IMR-90 (cell line): ENCODE data around the gene TMEM215. TPM values are rescaled to one million over a fixed set of nuclear protein-coding genes. Genes with fewer than 3 reads are reported as not detected.

Source experiments
- ATAC-seq: fragments of 200-7000 bp; cut with Tn5 transposase; 2 replicates; pipeline ENCODE4 v1.9.1; 2020; ENCODE audit warnings: low read depth, mild to moderate bottlenecking, moderate library complexity
- BruUV-seq: library from RNA; stranded (reverse); fragments of 400-500 nt; replicated peaks from 2 replicates; lab custom pipeline; 2021; lab: Mats Ljungman, UMichigan
- CTCF ChIA-PET: fragments of 300-600 bp; formaldehyde crosslinking; extraction: SDS; loops from one replicate; lab custom pipeline; 2021; ENCODE audit warnings: antibody characterized with exemption; lab: Yijun Ruan, JAX
- POLR2A ChIA-PET: fragments of 300-600 bp; sonication (Branson Sonifier 250); formaldehyde crosslinking; loops from one replicate; lab custom pipeline; 2022; ENCODE audit warnings: antibody characterized with exemption; ENCODE audit not compliant: unreplicated experiment; lab: Charles Lee
- DNase-seq: peaks from one replicate; pipeline ENCODE4 v3.0.0; 2013
- H2AFZ ChIP-seq: replicated peaks from 2 replicates; pipeline ENCODE3; 2013; ENCODE audit warnings: low read length, mild to moderate bottlenecking; ENCODE audit not compliant: poor library complexity
- H2AK5ac ChIP-seq: 2 replicates; pipeline ENCODE4 v1.6.1; 2013; ENCODE audit warnings: low read depth, low read length, inconsistent platforms
- H2AK9ac ChIP-seq: replicated peaks from 2 replicates; pipeline ENCODE3; 2013; ENCODE audit warnings: mild to moderate bottlenecking, low read depth, low read length, moderate library complexity; ENCODE audit not compliant: poor library complexity
- H2BK120ac ChIP-seq: 2 replicates; pipeline ENCODE4 v1.6.1; 2013; ENCODE audit warnings: low read depth, low read length, inconsistent platforms
- H2BK15ac ChIP-seq: 3 replicates; pipeline ENCODE4 v1.6.1; 2013; ENCODE audit warnings: low read depth, low read length, inconsistent platforms
- H2BK20ac ChIP-seq: 2 replicates; pipeline ENCODE4 v1.6.1; 2013; ENCODE audit warnings: low read depth, mild to moderate bottlenecking, inconsistent platforms, low read length, moderate library complexity
- H2BK5ac ChIP-seq: 2 replicates; pipeline ENCODE4 v1.6.1; 2013; ENCODE audit warnings: mild to moderate bottlenecking, low read depth, low read length, inconsistent platforms; ENCODE audit not compliant: poor library complexity, severe bottlenecking
- H3K14ac ChIP-seq: replicated peaks from 2 replicates; pipeline ENCODE4 v1.6.1; 2013; ENCODE audit warnings: low read depth, low read length, inconsistent platforms
- H3K18ac ChIP-seq: 2 replicates; pipeline ENCODE4 v1.6.1; 2013; ENCODE audit warnings: low read depth, low read length, control low read depth
- H3K23ac ChIP-seq: 2 replicates; pipeline ENCODE4 v1.6.1; 2013; ENCODE audit warnings: low read depth, low read length, inconsistent platforms
- H3K27ac ChIP-seq: 2 replicates; pipeline ENCODE4 v1.5.1; 2013; ENCODE audit warnings: mild to moderate bottlenecking, control low read depth, low read length; ENCODE audit not compliant: insufficient read depth
- H3K27me3 ChIP-seq: 2 replicates; pipeline ENCODE4 v1.6.1; 2013; ENCODE audit warnings: low read length; ENCODE audit not compliant: control insufficient read depth, insufficient read depth
- H3K36me3 ChIP-seq: 2 replicates; pipeline ENCODE4 v1.6.1; 2013; ENCODE audit warnings: low read length, mixed read lengths; ENCODE audit not compliant: control insufficient read depth, insufficient read depth
- H3K4ac ChIP-seq: 2 replicates; pipeline ENCODE4 v1.6.1; 2013; ENCODE audit warnings: low read depth, low read length, inconsistent platforms
- H3K4me1 ChIP-seq: 2 replicates; pipeline ENCODE4 v1.6.1; 2013; ENCODE audit warnings: low read length, mixed read lengths; ENCODE audit not compliant: control insufficient read depth, insufficient read depth
- H3K4me2 ChIP-seq: 2 replicates; pipeline ENCODE4 v1.6.1; 2013; ENCODE audit warnings: low read depth, mild to moderate bottlenecking, control low read depth, low read length, moderate library complexity
- H3K4me3 ChIP-seq: 2 replicates; pipeline ENCODE4 v1.5.1; 2013; ENCODE audit warnings: low read depth, mild to moderate bottlenecking, control low read depth, low read length, moderate library complexity; ENCODE audit not compliant: insufficient read depth
- H3K56ac ChIP-seq: 2 replicates; pipeline ENCODE4 v1.6.1; 2013; ENCODE audit warnings: low read length, inconsistent platforms; ENCODE audit not compliant: insufficient read depth; ENCODE audit errors: extremely low read depth
- H3K79me1 ChIP-seq, 2 experiments: 2 replicates each; pipeline ENCODE4 v1.6.1; 2013; ENCODE audit warnings: low read length in 2 of 2, inconsistent platforms in 1 of 2, low read depth in 1 of 2
- H3K9ac ChIP-seq: 2 replicates; pipeline ENCODE4 v1.6.1; 2013; ENCODE audit warnings: low read depth, low read length, control low read depth
- H3K9me1 ChIP-seq: 2 replicates; pipeline ENCODE4 v1.6.1; 2013; ENCODE audit warnings: low read length, inconsistent platforms; ENCODE audit not compliant: insufficient read depth
- H3K9me3 ChIP-seq: 2 replicates; pipeline ENCODE4 v1.6.1; 2013; ENCODE audit warnings: low read length; ENCODE audit not compliant: control insufficient read depth, insufficient read depth
- H4K20me1 ChIP-seq: 2 replicates; pipeline ENCODE4 v1.6.1; 2013; ENCODE audit warnings: low read length, inconsistent platforms; ENCODE audit not compliant: insufficient read depth
- H4K5ac ChIP-seq: 2 replicates; pipeline ENCODE4 v1.6.1; 2013; ENCODE audit warnings: mild to moderate bottlenecking, low read depth, low read length, control low read depth
- H4K8ac ChIP-seq, 2 experiments: 2 replicates each; pipeline ENCODE4 v1.6.1; 2013; ENCODE audit warnings: low read depth in 2 of 2, low read length in 2 of 2, control low read depth in 1 of 2, inconsistent platforms in 1 of 2
- H4K91ac ChIP-seq: 2 replicates; pipeline ENCODE4 v1.6.1; 2013; ENCODE audit warnings: low read depth, low read length, inconsistent platforms; ENCODE audit not compliant: insufficient read depth
- CEBPB ChIP-seq: IDR thresholded peaks from 2 replicates; pipeline ENCODE4 v1.6.1; 2012; ENCODE audit warnings: low read depth, low read length, improper control_type of control experiment
- MAFK ChIP-seq: IDR thresholded peaks from 2 replicates; pipeline ENCODE4 v1.6.1; 2012; ENCODE audit warnings: low read depth, low read length, improper control_type of control experiment
- RAD21 ChIP-seq: IDR thresholded peaks from 2 replicates; pipeline ENCODE4 v1.6.1; 2012; ENCODE audit warnings: low read length, improper control_type of control experiment
- RFX5 ChIP-seq: IDR thresholded peaks from 2 replicates; pipeline ENCODE4 v1.8.0; 2012; ENCODE audit warnings: low read depth, mild to moderate bottlenecking, low read length, moderate library complexity
- WGBS, 2 experiments: methylation state at CpG; one replicate each; pipeline versions ENCODE4 v1.1.5 to v1.1.7; 2013; ENCODE audit warnings: missing lambda C conversion rate in 2 of 2; ENCODE audit not compliant: insufficient read length in 1 of 2; ENCODE audit errors: extremely low coverage in 2 of 2; 5-methylcytosine and 5-hydroxymethylcytosine counted together
- dilution Hi-C: fragments of 300-500 bp; cut with HindIII; formaldehyde crosslinking; loops from one replicate; pipeline ENCODE4 v1.14.3; 2018; ENCODE audit warnings: low sequenced_read_pairs; ENCODE audit not compliant: unreplicated experiment
- in situ Hi-C: fragments of 300-500 bp; cut with MboI; formaldehyde crosslinking; loops from 3 replicates; pipeline ENCODE4 v1.14.3; 2019; ENCODE audit warnings: low sequenced_read_pairs, inconsistent platforms, mixed read lengths
- intact Hi-C: fragments of 100-400 bp; cut with micrococcal nuclease; formaldehyde crosslinking; loops from 2 replicates; pipeline ENCODE4 v1.10.0; 2022
- polyA plus RNA-seq, 3 experiments: library from polyadenylated mRNA; depleted of rRNA; stranded (reverse); fragments of >200 nt; gene quantifications; 2 replicates each; pipeline ENCODE4 v1.2.3, GENCODE V29; 2012; ENCODE audit warnings: low replicate concordance in 1 of 3
- total RNA-seq: library from RNA; depleted of rRNA; stranded (reverse); fragments of >200 nt; gene quantifications from 2 replicates; pipeline ENCODE4 v1.2.3, GENCODE V29; 2012

The TMEM215 gene
- total and polyA plus RNA-seq, 2 of the 4 experiments (the other 2 are of a cell fraction), result not detected

DNA sequence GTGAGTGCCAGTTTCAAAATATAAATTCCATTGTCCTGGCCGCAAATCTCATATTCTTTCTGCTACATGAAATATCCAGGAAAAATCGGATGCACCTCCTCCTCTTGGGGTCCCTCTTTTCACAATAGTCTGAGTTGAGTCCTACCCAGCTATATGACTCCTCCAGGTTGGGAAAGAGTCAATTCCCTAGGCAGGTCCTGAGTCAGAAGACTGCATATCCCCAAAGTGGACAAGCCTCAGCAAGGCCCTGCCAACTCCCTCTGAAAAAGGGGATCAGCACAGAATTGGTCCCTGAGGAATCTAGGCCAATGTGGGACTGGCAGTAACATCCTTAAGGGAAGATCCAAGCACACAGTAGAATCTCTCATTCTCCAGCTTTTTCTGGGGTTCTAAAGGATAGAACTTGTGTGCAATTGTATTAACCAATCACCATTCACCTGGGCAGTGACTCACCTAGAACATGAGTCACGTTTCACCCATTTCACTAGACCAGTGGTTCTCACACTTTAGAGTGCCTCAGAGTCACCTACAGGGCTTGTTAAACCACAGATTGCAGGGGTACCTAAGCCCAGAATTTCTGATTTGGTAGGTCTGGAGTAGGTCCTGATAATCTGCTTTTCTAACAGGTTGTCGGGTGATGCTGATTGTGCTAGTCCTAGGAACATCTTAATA lies 44.7 kb upstream of the TMEM215 start:
- no peak for TF ChIP-seq MAFK
- TF ChIP-seq RFX5, result no peak
- TF ChIP-seq RAD21, result no peak
- TF ChIP-seq CEBPB, result no peak
- Histone ChIP-seq H3K4me2 (no peak overlapping the region), H3K9me3 (no peaks in the 10 kb centered on the region), H3K4me3 (no peak overlapping the region), H3K27ac (no peak overlapping the region), H3K79me1 (no peaks in the 10 kb centered on the region), H4K91ac (no peak overlapping the region), H3K9me1 (no peaks in the 10 kb centered on the region), H3K14ac (no peak overlapping the region), H2AFZ (no peak overlapping the region), H3K9ac (no peak overlapping the region), H4K8ac (no peak overlapping the region), H2BK15ac (no peak overlapping the region), H3K4ac (no peak overlapping the region), H3K18ac (no peak overlapping the region), H4K20me1 (no peaks in the 10 kb centered on the region), H2AK5ac (no peak overlapping the region), H3K27me3 (no peaks in the 10 kb centered on the region), H3K56ac (no peak overlapping the region), H3K4me1 (no peaks in the 10 kb centered on the region), H2BK20ac (no peak overlapping the region), H3K36me3 (no peaks in the 10 kb centered on the region), H2AK9ac (no peak overlapping the region), H2BK5ac (no peak overlapping the region), H3K23ac (no peak overlapping the region), H2BK120ac (no peak overlapping the region), H4K5ac (no peak overlapping the region)
- dilution Hi-C loops (no loop called here), intact Hi-C loops (no loop called here), in situ Hi-C loops (no loop called here)
- DNase-seq (no peak), ATAC-seq (no peak)
- CTCF ChIA-PET, result no interaction called here
- WGBS, 2 experiments, result no CpG with 5 or more reads among the region's 4 CpGs
- POLR2A ChIA-PET, result no interaction called here
- no TSS peak for BruUV-seq
